Neutrophil (primary cell): ENCODE measurements around the gene ZC3H12C.

Experiments
- H3K27ac ChIP-seq: fragments of 200-600 bp; sonication (generic); 2 replicates; pipeline ENCODE4 v1.5.1; 2016; ENCODE audit warnings: mild to moderate bottlenecking, moderate library complexity
- H3K27me3 ChIP-seq: fragments of 200-600 bp; sonication (generic); 2 replicates; pipeline ENCODE4 v1.6.0; 2016; ENCODE audit warnings: mild to moderate bottlenecking
- H3K36me3 ChIP-seq: fragments of 200-600 bp; sonication (generic); 2 replicates; pipeline ENCODE4 v1.5.1; 2017
- H3K4me1 ChIP-seq, 2 experiments: fragments of 200-600 bp in 1 of 2; sonication (generic) in 1 of 2; 1 replicate in 1 of 2; 2 replicates in 1 of 2; pipeline versions ENCODE4 v1.5.1 to v1.6.1; 2013 to 2016; ENCODE audit warnings: low read depth in 1 of 2, low read length in 1 of 2, mild to moderate bottlenecking in 1 of 2, moderate library complexity in 1 of 2; ENCODE audit not compliant: control insufficient read depth in 1 of 2, insufficient read depth in 1 of 2
- H3K4me3 ChIP-seq, 2 experiments: fragments of 200-600 bp in 1 of 2; sonication (generic) in 1 of 2; 1 replicate in 1 of 2; 2 replicates in 1 of 2; pipeline ENCODE4 v1.5.1; 2013 to 2016; ENCODE audit warnings: low read depth in 1 of 2, low read length in 1 of 2, mild to moderate bottlenecking in 1 of 2, moderate library complexity in 1 of 2
- H3K9me3 ChIP-seq: fragments of 200-600 bp; sonication (generic); 2 replicates; pipeline ENCODE4 v1.5.1; 2016
- TF ChIP-seq, protein P1 (sequence below): fragments of 200-600 bp; sonication (generic); IDR thresholded peaks from 2 replicates; pipeline ENCODE4 v1.5.1; 2016; ENCODE audit warnings: antibody characterized with exemption

The ZC3H12C gene

GRCh38 chr11:110085255-110085838, 7.8 kb upstream of the ZC3H12C start:
- no peak overlapping the region for H3K4me3 ChIP-seq

DNA sequence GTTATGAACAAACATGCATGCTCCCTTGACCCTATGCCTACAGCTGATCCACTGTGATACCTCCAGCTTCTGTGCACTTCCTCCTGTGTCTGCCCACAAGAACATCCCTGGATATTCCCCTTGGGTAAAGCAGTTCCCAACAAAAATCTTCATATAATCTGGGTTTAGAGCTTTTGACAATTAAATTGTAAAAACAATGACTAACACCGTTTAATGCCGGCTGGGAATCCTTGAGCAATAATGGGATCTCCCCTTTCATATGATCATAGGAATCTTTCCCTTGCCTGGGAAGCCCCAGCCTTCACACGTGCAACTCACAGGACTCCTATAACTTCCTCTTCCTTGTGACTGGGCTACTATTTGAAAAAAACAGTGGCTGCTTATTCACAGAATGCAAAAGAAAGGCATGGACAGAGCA, 6.3 kb upstream of the ZC3H12C start:
- no peaks in the 10 kb centered on the region for H3K9me3 ChIP-seq
- H3K27me3 ChIP-seq, result peaks cover 3% of the 10 kb centered on the region
- no peaks in the 10 kb centered on the region for H3K36me3 ChIP-seq
- peaks cover 2 to 3% of the 10 kb centered on the region in 2 experiments for H3K4me1 ChIP-seq
- no peak overlapping the region for H3K4me3 ChIP-seq
- H3K27ac ChIP-seq, result no peak overlapping the region
- TF ChIP-seq, protein P1, sequence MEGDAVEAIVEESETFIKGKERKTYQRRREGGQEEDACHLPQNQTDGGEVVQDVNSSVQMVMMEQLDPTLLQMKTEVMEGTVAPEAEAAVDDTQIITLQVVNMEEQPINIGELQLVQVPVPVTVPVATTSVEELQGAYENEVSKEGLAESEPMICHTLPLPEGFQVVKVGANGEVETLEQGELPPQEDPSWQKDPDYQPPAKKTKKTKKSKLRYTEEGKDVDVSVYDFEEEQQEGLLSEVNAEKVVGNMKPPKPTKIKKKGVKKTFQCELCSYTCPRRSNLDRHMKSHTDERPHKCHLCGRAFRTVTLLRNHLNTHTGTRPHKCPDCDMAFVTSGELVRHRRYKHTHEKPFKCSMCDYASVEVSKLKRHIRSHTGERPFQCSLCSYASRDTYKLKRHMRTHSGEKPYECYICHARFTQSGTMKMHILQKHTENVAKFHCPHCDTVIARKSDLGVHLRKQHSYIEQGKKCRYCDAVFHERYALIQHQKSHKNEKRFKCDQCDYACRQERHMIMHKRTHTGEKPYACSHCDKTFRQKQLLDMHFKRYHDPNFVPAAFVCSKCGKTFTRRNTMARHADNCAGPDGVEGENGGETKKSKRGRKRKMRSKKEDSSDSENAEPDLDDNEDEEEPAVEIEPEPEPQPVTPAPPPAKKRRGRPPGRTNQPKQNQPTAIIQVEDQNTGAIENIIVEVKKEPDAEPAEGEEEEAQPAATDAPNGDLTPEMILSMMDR, result no peak

More at GRCh38 chr11:110085255-110085838, 7.8 kb upstream of the ZC3H12C start:
- H3K4me1 ChIP-seq, result peaks cover 10 to 17% of the 10 kb centered on the region in 2 experiments
- H3K36me3 ChIP-seq, result no peaks in the 10 kb centered on the region
- H3K9me3 ChIP-seq, result no peaks in the 10 kb centered on the region
- H3K27ac ChIP-seq, result no peak overlapping the region
- TF ChIP-seq, protein P1, result no peak
- H3K27me3 ChIP-seq, result no peaks in the 10 kb centered on the region

GRCh38 chr11:110087812-110088534, 5.2 kb upstream of the ZC3H12C start:
- H3K27ac ChIP-seq, result no peak overlapping the region
- peaks cover 11% of the 10 kb centered on the region for H3K27me3 ChIP-seq
- H3K4me3 ChIP-seq, result no peak overlapping the region
- peaks cover 0 to 6% of the 10 kb centered on the region in 2 experiments for H3K4me1 ChIP-seq
- no peaks in the 10 kb centered on the region for H3K9me3 ChIP-seq
- H3K36me3 ChIP-seq, result no peaks in the 10 kb centered on the region
- TF ChIP-seq, protein P1, result no peak

DNA sequence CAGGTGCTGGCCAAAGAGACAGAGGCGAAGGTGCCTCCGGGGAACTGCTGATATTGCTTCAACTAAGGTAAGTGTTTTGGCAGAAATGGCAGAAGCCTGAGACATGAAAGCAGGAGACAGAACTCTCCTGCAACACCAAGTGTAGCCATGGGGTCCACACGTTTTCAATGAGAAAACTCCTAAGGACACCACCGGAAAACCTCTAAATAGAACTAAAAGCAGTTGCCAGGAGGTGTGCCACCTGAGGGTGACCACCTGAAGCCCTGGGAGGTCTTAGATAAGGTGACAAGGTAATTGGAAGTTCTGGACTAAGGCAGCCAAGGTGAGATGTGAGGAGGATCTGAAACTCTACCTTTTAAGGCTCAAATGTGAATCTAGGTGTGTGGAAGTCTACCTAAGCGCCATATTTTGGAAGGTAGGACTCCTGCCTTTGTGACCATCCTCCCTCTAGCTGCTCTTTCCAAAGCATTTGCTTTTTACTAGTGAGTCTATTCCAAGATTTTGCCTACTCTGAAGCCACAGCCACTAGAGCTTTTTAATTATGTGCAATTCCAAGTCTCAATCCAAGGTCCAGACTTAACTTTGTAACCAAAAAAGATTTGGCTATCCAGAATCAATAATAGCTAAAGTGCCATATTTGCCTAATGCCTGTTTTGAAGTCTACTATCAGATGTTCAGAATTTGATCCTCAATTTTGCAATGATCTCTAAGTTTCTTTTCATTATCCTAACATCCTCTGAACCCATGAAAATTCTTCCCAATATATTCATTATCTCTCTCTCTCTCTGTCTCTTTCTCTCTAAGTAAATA, 4.5 kb upstream of the ZC3H12C start:
- Histone ChIP-seq H3K27me3 (peaks cover 15% of the 10 kb centered on the region), H3K27ac (no peak overlapping the region), H3K36me3 (no peaks in the 10 kb centered on the region), H3K9me3 (no peaks in the 10 kb centered on the region), H3K4me3 (no peak overlapping the region), H3K4me1 (peaks cover 1 to 9% of the 10 kb centered on the region in 2 experiments)
- TF ChIP-seq, protein P1, result no peak

DNA sequence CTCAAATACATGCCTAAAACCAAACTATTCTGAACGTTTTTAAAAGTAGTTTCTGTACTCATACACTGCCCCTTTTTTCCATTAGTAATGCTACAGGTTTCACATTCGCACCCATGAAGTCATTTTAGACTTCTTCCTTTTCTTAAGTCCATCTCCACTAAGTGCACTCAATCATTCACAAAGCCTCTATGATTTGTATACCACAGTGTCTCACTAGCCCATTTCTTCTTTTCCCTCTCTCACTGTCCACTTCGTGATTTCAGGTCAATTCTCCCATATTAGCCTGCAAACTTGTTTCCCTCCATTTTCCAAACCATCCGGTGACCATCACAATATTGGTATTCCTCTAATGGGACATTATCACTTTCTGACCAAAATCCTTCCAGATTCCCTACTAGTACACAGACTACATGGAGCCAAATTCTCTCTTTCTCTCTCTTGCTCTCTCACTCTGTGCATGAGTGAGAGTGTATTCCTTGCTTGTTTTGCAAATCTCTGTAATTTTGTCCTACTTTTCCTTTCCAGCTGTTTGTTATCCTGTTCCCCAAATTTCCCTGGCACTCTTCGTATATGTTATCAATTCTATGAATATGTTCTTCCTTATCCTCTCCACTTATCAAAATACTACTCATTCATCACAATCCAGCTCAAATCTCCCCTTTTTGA, 3.4 kb upstream of the ZC3H12C start:
- Histone ChIP-seq H3K27ac (no peak overlapping the region), H3K27me3 (peaks cover 24% of the 10 kb centered on the region), H3K9me3 (no peaks in the 10 kb centered on the region), H3K36me3 (no peaks in the 10 kb centered on the region), H3K4me3 (no peak overlapping the region), H3K4me1 (peaks cover 8 to 15% of the 10 kb centered on the region in 2 experiments)
- TF ChIP-seq, protein P1, result no peak
